SH-SY5Y (cell line): Measurements from ENCODE around the gene PSMB2.

Experiments
- GATA2 ChIP-seq: IDR thresholded peaks from 2 replicates; pipeline ENCODE4 v1.6.1; 2011; ENCODE audit warnings: mild to moderate bottlenecking, low read depth, low read length
- GATA3 ChIP-seq: IDR thresholded peaks from 2 replicates; pipeline ENCODE4 v1.6.1; 2011; ENCODE audit warnings: low read depth, mild to moderate bottlenecking, low read length, moderate library complexity

- TF ChIP-seq GATA3 (no peak), GATA2 (no peak)
Observed at GRCh38 chr1:35603468-35603867, 37.9 kb downstream of the PSMB2 start.
